Smooth muscle cell of the umbilical artery (primary cell): Measurements from ENCODE around the gene MEX3A. TPM values are rescaled to one million over a fixed set of nuclear protein-coding genes. Genes with fewer than 3 reads are reported as not detected.

ENCODE experiments used
- total RNA-seq: library from RNA; depleted of rRNA; stranded (reverse); fragments of >200 nt; gene quantifications from 2 replicates; pipeline ENCODE4 v1.2.3, GENCODE V29; 2014

The MEX3A gene
- total RNA-seq, result 3.3 and 7.4 TPM in 2 replicates

DNA sequence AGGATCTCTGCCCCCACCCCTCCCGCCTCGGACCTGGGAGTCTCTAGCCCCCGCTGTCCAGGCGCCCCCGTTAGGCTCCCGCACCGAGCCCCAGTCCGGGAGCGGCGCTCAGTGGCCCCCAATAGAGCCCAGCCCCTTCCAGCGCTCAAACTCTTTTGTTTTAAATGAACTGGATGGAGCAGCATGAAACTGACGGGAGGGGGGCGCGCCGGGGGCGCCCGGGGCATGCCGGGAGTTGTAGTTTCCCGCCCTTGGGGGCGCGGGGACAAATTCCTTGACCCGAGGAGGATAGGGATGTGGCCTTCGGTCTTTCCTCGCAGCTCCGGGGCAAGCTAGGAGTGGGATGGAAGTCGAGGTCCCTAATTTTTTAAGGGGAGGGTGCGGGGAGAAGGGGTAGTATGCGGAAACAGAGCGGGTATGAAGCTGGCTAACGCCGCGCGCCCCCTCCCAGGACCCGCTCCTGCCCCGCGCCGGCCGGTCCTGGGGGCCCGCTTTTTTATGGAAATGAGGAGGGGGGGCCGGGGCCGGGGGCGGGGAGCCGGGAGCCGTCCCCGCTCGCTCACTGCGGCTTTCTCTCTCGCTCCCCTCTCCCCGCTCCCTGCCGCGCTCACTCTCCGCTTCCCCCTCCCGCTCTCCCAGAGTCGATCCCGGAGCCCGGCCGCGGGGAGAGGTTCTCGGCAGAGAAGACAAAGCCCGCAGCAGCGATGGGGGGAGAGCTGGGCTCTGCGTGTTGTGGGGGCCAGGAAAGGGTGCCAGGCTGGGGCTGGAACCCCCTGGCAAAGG is at the start of gene MEX3A:
Gene MEX3A, minus strand, starts transcription at position 157 of the 783 bp plus-strand sequence. CDS start 467 bp downstream, outside the sequence.

DNA sequence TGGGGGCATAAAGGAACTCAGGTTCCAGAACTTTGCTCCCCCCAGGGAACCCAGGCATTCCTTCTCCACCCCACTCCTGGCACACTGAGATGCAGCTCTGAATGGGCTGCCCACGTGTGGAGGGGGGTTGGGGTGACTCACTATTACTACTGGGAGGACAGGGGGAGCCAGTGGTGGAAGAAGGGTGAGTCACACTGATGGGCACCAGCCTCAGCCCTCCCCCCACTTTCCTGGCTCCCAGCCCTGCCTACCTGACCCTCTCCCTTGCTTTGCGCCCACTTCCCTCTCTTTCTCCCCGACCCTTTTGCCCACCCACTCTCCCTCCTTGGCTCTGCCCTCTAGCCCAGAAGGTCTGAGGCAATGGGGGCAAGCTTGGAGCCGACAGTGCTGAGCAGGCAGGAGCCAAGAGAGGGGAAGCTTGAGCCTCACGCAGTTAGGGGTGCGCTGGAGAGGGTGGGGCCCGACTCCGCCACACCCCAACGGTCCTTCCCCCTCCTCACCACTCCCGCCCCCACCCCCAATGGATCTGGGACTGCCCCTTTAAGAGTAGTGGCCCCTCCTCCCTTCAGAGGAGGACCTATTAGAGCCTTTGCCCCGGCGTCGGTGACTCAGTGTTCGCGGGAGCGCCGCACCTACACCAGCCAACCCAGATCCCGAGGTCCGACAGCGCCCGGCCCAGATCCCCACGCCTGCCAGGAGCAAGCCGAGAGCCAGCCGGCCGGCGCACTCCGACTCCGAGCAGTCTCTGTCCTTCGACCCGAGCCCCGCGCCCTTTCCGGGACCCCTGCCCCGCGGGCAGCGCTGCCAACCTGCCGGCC is 32.0 kb upstream of the MEX3A start, which contains the start of gene LMNA:
Gene LMNA, plus strand, starts transcription at position 611 of the 818 bp plus-strand sequence. CDS start 208 bp downstream, outside the sequence.

GRCh38 chr1:156060937-156061636 is 21.2 kb downstream of the MEX3A start, which contains the start of gene RAB25:
TSS of gene RAB25 (plus strand) at chr1:156061160. CDS start at chr1:156061401, 241 bp downstream.

DNA sequence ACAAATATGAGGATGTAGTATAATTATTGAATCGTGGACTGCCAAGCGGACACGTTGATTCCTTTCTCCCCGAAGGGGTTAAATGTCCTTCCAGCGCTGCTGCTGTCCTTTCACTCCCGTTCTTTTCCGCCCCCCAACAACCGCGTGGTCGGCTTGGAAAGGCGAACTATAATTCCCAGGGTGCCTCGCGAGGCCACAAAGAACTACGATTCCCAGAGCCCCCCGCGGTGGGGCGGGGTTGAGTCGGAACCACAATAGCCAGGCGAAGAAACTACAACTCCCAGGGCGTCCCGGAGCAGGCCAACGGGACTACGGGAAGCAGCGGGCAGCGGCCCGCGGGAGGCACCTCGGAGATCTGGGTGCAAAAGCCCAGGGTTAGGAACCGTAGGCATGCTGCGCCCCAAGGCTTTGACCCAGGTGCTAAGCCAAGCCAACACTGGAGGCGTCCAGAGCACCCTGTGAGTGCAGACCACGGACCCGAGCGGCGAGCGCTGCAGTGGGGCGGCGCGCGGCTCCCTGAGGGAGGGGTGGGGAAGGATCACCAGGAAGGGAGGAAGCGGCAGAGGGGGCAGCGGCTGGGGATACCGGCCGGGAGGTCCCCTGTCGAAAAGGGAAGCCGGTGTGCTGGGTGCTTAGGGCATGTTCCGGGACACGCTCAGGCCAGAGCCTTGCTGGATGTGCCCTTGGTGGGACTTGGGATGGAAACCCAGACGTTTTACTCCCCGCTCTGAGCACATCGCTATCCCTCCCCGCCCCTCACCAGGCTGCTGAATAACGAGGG is 27.6 kb downstream of the MEX3A start, which contains the start of gene LAMTOR2:
Gene LAMTOR2, plus strand, starts transcription at position 283 of the 781 bp plus-strand sequence. Its CDS starts 108 bp downstream, at position 391.

DNA sequence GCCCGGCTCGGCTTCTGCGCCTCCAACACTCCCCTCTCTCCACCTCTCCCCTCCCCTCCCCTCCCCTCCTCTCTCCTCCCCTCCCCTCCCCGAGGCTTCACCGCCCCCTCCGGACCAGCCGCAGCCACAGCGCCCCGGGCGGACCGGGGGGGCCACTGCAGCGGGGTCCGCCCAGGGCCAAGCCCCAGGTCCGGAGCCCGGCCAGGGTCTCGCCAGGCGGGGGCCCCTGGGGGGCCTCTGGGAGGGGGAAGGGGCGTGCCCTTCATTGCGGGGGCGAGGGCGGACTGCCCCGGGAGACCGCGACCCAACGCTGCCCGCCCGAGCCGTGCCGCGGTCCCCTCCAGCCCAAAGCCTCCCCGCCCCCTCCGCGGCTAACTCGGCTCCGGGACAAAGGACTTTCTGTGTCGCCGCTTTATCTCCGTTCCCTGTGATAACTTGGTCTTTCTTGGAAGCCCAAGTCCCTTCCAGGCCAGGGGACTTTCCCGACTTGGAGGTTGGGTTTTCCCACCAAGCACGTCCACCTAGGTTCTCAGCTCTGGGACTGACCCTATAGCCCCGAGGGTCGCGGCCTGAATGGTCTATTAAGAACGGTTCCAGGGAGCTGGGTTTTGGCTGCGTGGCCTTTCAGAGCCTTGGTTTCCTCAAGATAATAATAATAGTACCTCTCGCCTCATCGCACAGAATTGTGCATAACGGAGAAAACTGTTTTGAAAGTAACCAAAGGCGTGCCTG is 28.3 kb downstream of the MEX3A start, which contains the start of gene UBQLN4:
Gene UBQLN4, minus strand, starts transcription at position 31 of the 732 bp plus-strand sequence. CDS start 97 bp downstream, outside the sequence.

Other genes with a start within 250 kb of the MEX3A start
- gene GON4L, start 225.3 kb downstream of the MEX3A start, total RNA-seq, result 32.7 and 42.5 TPM in 2 replicates
- 46.9 and 65.6 TPM in 2 replicates for gene SYT11, start 222.9 kb downstream of the MEX3A start, total RNA-seq
- gene RIT1, start 171.1 kb downstream of the MEX3A start, total RNA-seq, result 51.5 and 55.8 TPM in 2 replicates
- 32.1 and 32.8 TPM in 2 replicates for gene KHDC4, start 148.1 kb downstream of the MEX3A start, total RNA-seq
- 0.30 TPM in 1 of 2 replicates, not detected in the other for gene RXFP4, start 140.8 kb downstream of the MEX3A start, total RNA-seq
- gene ARHGEF2, start 103.9 kb downstream of the MEX3A start, total RNA-seq, result 90.3 and 107 TPM in 2 replicates
- 606 and 1,121 TPM in 2 replicates for gene SSR2, start 61.5 kb downstream of the MEX3A start, total RNA-seq
- 10.7 and 19.0 TPM in 2 replicates for gene UBQLN4, start 28.7 kb downstream of the MEX3A start, total RNA-seq
- 32.4 and 57.6 TPM in 2 replicates for gene LAMTOR2, start 27.7 kb downstream of the MEX3A start, total RNA-seq
- not detected in 2 replicates for gene RAB25, start 21.3 kb downstream of the MEX3A start, total RNA-seq
- 365 and 755 TPM in 2 replicates for gene LMNA, start 32.2 kb upstream of the MEX3A start, total RNA-seq
- 0.55 and 0.59 TPM in 2 replicates for gene SEMA4A, start 71.1 kb upstream of the MEX3A start, total RNA-seq
- gene SLC25A44, start 111.6 kb upstream of the MEX3A start, total RNA-seq, result 8.0 and 12.7 TPM in 2 replicates
- 22.0 and 22.9 TPM in 2 replicates for gene PMF1, start 130.5 kb upstream of the MEX3A start, total RNA-seq
- gene BGLAP, start 159.7 kb upstream of the MEX3A start, total RNA-seq, result 0.59 TPM in 1 of 2 replicates, not detected in the other
- gene PAQR6, start 165.6 kb upstream of the MEX3A start, total RNA-seq, result 0.28 and 0.59 TPM in 2 replicates
- gene SMG5, start 200.4 kb upstream of the MEX3A start, total RNA-seq, result 43.7 and 73.2 TPM in 2 replicates
- 1.3 and 2.1 TPM in 2 replicates for gene TMEM79, start 201.9 kb upstream of the MEX3A start, total RNA-seq
- 37.5 and 60.3 TPM in 2 replicates for gene GLMP, start 213.2 kb upstream of the MEX3A start, total RNA-seq
- gene VHLL, start 216.8 kb upstream of the MEX3A start, total RNA-seq, result 0.28 TPM in 1 of 2 replicates, not detected in the other